Osteocyte (in vitro differentiated cells): ENCODE measurements around the gene GSTM2. TPM values are rescaled to one million over a fixed set of nuclear protein-coding genes. Genes with fewer than 3 reads are reported as not detected.
"Not testable (repeated sequence)": the region's sequence is repeated elsewhere in the genome, so short reads cannot be mapped to it uniquely, and the experiment has no call there.

Source experiments
- DNase-seq: peaks from one replicate; pipeline ENCODE4 v3.0.0; 2021; ENCODE audit warnings: mixed read lengths; ENCODE audit not compliant: unreplicated experiment; ENCODE audit errors: extremely low spot score
- H3K27ac Mint-ChIP-seq: one replicate; pipeline ENCODE4 v1.8.0; 2021; ENCODE audit warnings: mild to moderate bottlenecking, mixed read lengths; ENCODE audit not compliant: unreplicated experiment
- H3K27me3 Mint-ChIP-seq: one replicate; pipeline ENCODE4 v1.8.0; 2021; ENCODE audit warnings: mixed read lengths; ENCODE audit not compliant: unreplicated experiment
- H3K36me3 Mint-ChIP-seq: one replicate; pipeline ENCODE4 v1.8.0; 2021; ENCODE audit warnings: mixed read lengths; ENCODE audit not compliant: unreplicated experiment
- H3K4me1 Mint-ChIP-seq: one replicate; pipeline ENCODE4 v1.8.0; 2021; ENCODE audit warnings: mixed read lengths; ENCODE audit not compliant: unreplicated experiment
- H3K4me3 Mint-ChIP-seq: one replicate; pipeline ENCODE4 v1.8.0; 2021; ENCODE audit warnings: mild to moderate bottlenecking, moderate library complexity, mixed read lengths; ENCODE audit not compliant: unreplicated experiment
- H3K9me3 Mint-ChIP-seq: one replicate; pipeline ENCODE4 v1.8.0; 2021; ENCODE audit warnings: mixed read lengths; ENCODE audit not compliant: unreplicated experiment
- CTCF ChIP-seq: fragments of 200-600 bp; sonication (generic); IDR thresholded peaks from 2 replicates; pipeline ENCODE4 v1.5.0; 2021; ENCODE audit warnings: antibody characterized with exemption, mild to moderate bottlenecking, moderate library complexity
- total RNA-seq: library from RNA; stranded (reverse); gene quantifications from 2 replicates; pipeline ENCODE4 v1.2.1, GENCODE V29; 2021

Gene GSTM2
- total RNA-seq, 1 donor from 2014 or later: 39.0 TPM

- no peak for TF ChIP-seq CTCF
- Mint-ChIP-seq H3K27me3 (no peaks in the 10 kb centered on the region), H3K27ac (no peak overlapping the region), H3K9me3 (no peaks in the 10 kb centered on the region), H3K4me1 (peaks cover 20% of the 10 kb centered on the region), H3K36me3 (peaks cover 20% of the 10 kb centered on the region), H3K4me3 (no peak overlapping the region)
- DNase-seq: no peak
Observed at GRCh38 chr1:109657970-109658369, 9.9 kb upstream of the GSTM2 start.

DNA sequence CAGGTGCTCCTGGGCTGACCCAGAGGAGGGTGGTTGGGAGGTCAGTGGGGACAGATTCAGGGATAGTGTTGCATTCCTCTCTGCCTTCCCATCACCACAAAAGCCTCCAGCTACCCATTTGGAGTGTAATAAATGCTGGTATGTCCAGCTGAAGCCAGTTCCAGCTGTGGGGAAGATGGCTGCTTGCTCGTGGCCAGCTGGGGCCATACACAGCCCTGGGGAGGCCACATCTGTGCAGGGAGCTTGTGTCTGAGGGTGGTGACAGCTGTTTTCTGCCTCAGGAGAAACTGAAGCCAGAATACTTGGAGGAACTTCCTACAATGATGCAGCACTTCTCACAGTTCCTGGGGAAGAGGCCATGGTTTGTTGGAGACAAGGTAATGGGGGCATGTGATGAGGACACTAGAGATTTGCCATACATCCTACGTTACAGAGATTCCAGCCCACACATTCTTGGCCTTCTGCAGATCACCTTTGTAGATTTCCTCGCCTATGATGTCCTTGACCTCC, 9.3 kb upstream of the GSTM2 start:
- TF ChIP-seq CTCF: no peak
- Mint-ChIP-seq H3K4me3 (no peak overlapping the region), H3K36me3 (peaks cover 20% of the 10 kb centered on the region), H3K27ac (no peak overlapping the region), H3K4me1 (peaks cover 20% of the 10 kb centered on the region), H3K27me3 (no peaks in the 10 kb centered on the region), H3K9me3 (no peaks in the 10 kb centered on the region)
- peak; percentile 44 for DNase-seq

- Mint-ChIP-seq H3K27ac (no peak overlapping the region), H3K4me1 (peaks cover 25% of the 10 kb centered on the region), H3K27me3 (no peaks in the 10 kb centered on the region), H3K4me3 (no peak overlapping the region), H3K9me3 (no peaks in the 10 kb centered on the region), H3K36me3 (peaks cover 20% of the 10 kb centered on the region)
- TF ChIP-seq CTCF: no peak
- DNase-seq: peak; percentile 23
Observed at GRCh38 chr1:109659145-109659544, 8.7 kb upstream of the GSTM2 start.

GRCh38 chr1:109659997-109660690, 7.7 kb upstream of the GSTM2 start:
- peaks cover 20% of the 10 kb centered on the region for H3K4me1 Mint-ChIP-seq
- H3K36me3 Mint-ChIP-seq: peaks cover 21% of the 10 kb centered on the region
- no peaks in the 10 kb centered on the region for H3K27me3 Mint-ChIP-seq
- no peaks in the 10 kb centered on the region for H3K9me3 Mint-ChIP-seq
- H3K27ac Mint-ChIP-seq: no peak overlapping the region
- DNase-seq: no peak
- TF ChIP-seq CTCF: no peak
- H3K4me3 Mint-ChIP-seq: no peak overlapping the region

GRCh38 chr1:109660691-109661026, 7.2 kb upstream of the GSTM2 start:
- H3K27me3 Mint-ChIP-seq, H3K9me3 Mint-ChIP-seq, H3K27ac Mint-ChIP-seq, DNase-seq, H3K4me3 Mint-ChIP-seq: not testable (repeated sequence)
- Mint-ChIP-seq H3K36me3 (peaks cover 25% of the 10 kb centered on the region), H3K4me1 (peaks cover 15% of the 10 kb centered on the region)
